Measurements from ENCODE around the gene LRTM2. TPM values are rescaled to one million over a fixed set of nuclear protein-coding genes. Genes with fewer than 3 reads are reported as not detected.

Gene LRTM2
- total and polyA plus RNA-seq, 2 of the 4 experiments (the other 2 are of a cell fraction) = not detected

DNA sequence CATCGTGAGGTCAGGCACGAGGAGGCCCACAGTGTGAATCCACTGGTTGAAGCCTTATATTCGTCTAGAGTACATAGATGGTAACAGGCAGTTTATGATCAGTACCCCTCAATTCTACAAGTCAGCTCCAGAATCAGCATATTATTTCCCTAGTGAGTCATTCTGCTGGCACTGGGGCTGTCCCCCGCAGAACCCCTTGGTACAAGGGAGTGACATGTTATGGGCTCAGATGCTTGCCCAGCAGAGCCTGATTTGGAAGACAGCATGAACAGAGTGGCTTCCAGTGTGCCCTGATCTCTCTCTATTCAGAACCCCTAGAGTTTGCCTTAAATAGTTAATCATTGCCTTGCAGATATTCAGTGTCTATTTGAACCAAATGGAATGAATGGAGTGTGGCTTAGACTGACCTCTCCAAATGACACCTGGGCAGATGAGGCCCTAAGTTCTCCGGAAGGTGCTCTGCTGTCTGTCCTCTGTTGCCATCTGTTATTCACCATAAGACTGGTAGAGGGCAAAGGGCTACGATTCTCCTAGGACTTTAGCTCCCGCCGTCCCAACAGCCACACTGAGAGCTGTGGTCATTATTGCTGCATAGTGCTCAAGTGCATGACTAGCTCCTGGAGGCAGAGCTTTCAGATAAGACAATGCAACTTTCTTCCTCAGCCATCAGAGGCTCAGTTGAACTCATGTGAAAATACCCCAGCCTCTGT, 57.0 kb downstream of the LRTM2 start:
- ChIA-PET CTCF (no interaction called here), POLR2A (ENCODE audit: unreplicated experiment) (no interaction called here)
- Histone ChIP-seq H3K79me1 (ENCODE audit: low read depth in 1 of 2, low read length in 2 of 2) (no peaks in the 10 kb centered on the region), H4K5ac (ENCODE audit: low read depth, low read length) (no peak overlapping the region), H3K27ac (ENCODE audit: insufficient read depth, low read length) (no peak overlapping the region), H3K36me3 (ENCODE audit: control insufficient read depth, insufficient read depth, low read length) (no peaks in the 10 kb centered on the region), H3K4me3 (ENCODE audit: insufficient read depth, low read depth, low read length) (no peak overlapping the region), H3K9me1 (ENCODE audit: insufficient read depth, low read length) (0 out of 2 replicates have a peak, but pooled peaks cover 3% of the 10 kb centered on the region), H3K4me1 (ENCODE audit: control insufficient read depth, insufficient read depth, low read length) (no peaks in the 10 kb centered on the region), H3K23ac (ENCODE audit: low read depth, low read length) (no peak overlapping the region), H4K91ac (ENCODE audit: insufficient read depth, low read depth, low read length) (no peak overlapping the region), H2AFZ (replicated peaks; ENCODE audit: low read length, poor library complexity) (no peak overlapping the region), H2AK5ac (ENCODE audit: low read depth, low read length) (no peak overlapping the region), H2BK20ac (ENCODE audit: low read depth, low read length) (no peak overlapping the region), H3K4ac (ENCODE audit: low read depth, low read length) (no peak overlapping the region), H2BK15ac (ENCODE audit: low read depth, low read length) (no peak overlapping the region), H3K14ac (replicated peaks; ENCODE audit: low read depth, low read length) (no peak overlapping the region), H3K18ac (ENCODE audit: low read depth, low read length) (no peak overlapping the region), H4K20me1 (ENCODE audit: insufficient read depth, low read length) (no peaks in the 10 kb centered on the region), H2BK5ac (ENCODE audit: low read depth, low read length, poor library complexity, severe bottlenecking) (no peak overlapping the region), H2AK9ac (replicated peaks; ENCODE audit: low read depth, low read length, poor library complexity) (no peak overlapping the region), H3K9ac (ENCODE audit: low read depth, low read length) (no peak overlapping the region), H4K8ac (ENCODE audit: low read depth in 2 of 2, low read length in 2 of 2) (no peak overlapping the region), H3K56ac (ENCODE audit: extremely low read depth, insufficient read depth, low read length) (no peak overlapping the region), H3K9me3 (ENCODE audit: control insufficient read depth, insufficient read depth, low read length) (no peaks in the 10 kb centered on the region; the same call in 1 of the 2 replicates), H2BK120ac (ENCODE audit: low read depth, low read length) (no peak overlapping the region), H3K4me2 (ENCODE audit: low read depth, low read length) (no peak overlapping the region), H3K27me3 (ENCODE audit: control insufficient read depth, insufficient read depth, low read length) (peaks cover 72% of the 10 kb centered on the region)
- ATAC-seq (ENCODE audit: low read depth) = no peak
- WGBS, 2 experiments (ENCODE audit: extremely low coverage in 2 of 2, insufficient read length in 1 of 2) = 90% methylated on average over 4 of the region's 8 CpGs; no CpG with 5 or more reads in 1 of the 2 experiments
- BruUV-seq (replicated peaks) = no TSS peak
- in situ Hi-C loops (cut with MboI; ENCODE audit: low sequenced_read_pairs) = no loop called here
- no peak for DNase-seq
- intact Hi-C loops (cut with micrococcal nuclease) = no loop called here
- TF ChIP-seq CHD1 (IDR thresholded peaks at IDR 0.05; ENCODE audit: low read depth, low read length) = no peak
- dilution Hi-C loops (cut with HindIII; ENCODE audit: low sequenced_read_pairs, unreplicated experiment) = no loop called here

Data from IMR-90 (cell line).